Colonic mucosa (tissue), 4 donors: ENCODE measurements around the gene FBXW4. TPM values are rescaled to one million over a fixed set of nuclear protein-coding genes. Genes with fewer than 3 reads are reported as not detected.

Experiments used
- DNase-seq: peaks from one replicate; pipeline ENCODE4 v3.0.0-alpha.2; 2020
- H3K27ac ChIP-seq: fragments of 200-600 bp; one replicate; pipeline ENCODE4 v1.8.0; 2021
- H3K27me3 ChIP-seq: fragments of 200-600 bp; one replicate; pipeline ENCODE4 v1.8.0; 2021
- H3K36me3 ChIP-seq: fragments of 200-600 bp; one replicate; pipeline ENCODE4 v1.8.0; 2021
- H3K4me1 ChIP-seq: fragments of 200-600 bp; one replicate; pipeline ENCODE4 v1.8.0; 2021; ENCODE audit warnings: mild to moderate bottlenecking
- H3K4me3 ChIP-seq: fragments of 200-600 bp; one replicate; pipeline ENCODE4 v1.8.0; 2021
- H3K9ac ChIP-seq, 2 donors: one replicate each; pipeline ENCODE4 v1.7.0; 2013; ENCODE audit warnings: control low read depth in 2 of 2, low read depth in 2 of 2, low read length in 2 of 2
- H3K9me3 ChIP-seq: fragments of 200-600 bp; one replicate; pipeline ENCODE4 v1.8.0; 2021
- CTCF ChIP-seq: fragments of 200-600 bp; IDR thresholded peaks from one replicate; pipeline ENCODE4 v1.8.0; 2022; ENCODE audit warnings: antibody characterized with exemption, mild to moderate bottlenecking
- intact Hi-C: fragments of 100-400 bp; cut with DNase I; formaldehyde crosslinking; loops from one replicate; pipeline ENCODE4 v1.14.1; 2022
- total RNA-seq, 2 donors: library from RNA; stranded (reverse); fragmentation: NEBNext Ultra II Directional in 1 of 2; extraction: Animal tissue kit (Norgen Biotek cat#: 25700) in 1 of 2; gene quantifications; one replicate each; pipeline ENCODE4 v1.2.1, GENCODE V29; 2021
- donor health status: healthy.
- donor health status: DM: no; HTN: no; CAD: no.
- donor health status: DM: no; HTN: no; CAD: no.

FBXW4 gene
- total RNA-seq, 2 donors from 2014 or later = 42.5 to 60.7 TPM

DNA sequence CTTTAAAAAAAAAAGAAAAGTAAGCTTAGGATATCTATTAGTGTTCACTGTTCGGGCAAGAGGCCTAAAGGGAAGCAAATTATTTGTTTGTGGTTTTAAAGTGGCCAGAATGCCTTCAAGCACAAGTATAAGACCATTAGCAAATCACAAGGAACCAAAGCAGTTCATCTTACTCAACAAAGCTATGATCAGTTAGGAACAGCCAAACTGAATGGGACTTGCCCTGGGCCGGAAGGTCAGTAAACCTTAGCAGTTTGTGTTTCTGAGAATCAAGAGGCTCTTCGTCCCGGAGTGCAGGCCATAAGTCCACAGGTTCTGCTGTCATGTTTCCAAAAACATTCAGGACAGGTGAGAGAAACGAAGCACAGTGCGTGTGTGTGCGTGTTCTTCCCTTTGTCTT lies 4.5 kb downstream of the FBXW4 start:
- H3K4me3 ChIP-seq = no peak overlapping the region
- intact Hi-C loops = no loop called here
- H3K4me1 ChIP-seq = no peaks in the 10 kb centered on the region
- no peak for TF ChIP-seq CTCF
- no peaks in the 10 kb centered on the region for H3K9me3 ChIP-seq
- no peaks in the 10 kb centered on the region for H3K27me3 ChIP-seq
- no peak for DNase-seq
- H3K27ac ChIP-seq = no peak overlapping the region
- no peak overlapping the region for H3K9ac ChIP-seq
- no peaks in the 10 kb centered on the region for H3K36me3 ChIP-seq

- H3K4me1 ChIP-seq = no peaks in the 10 kb centered on the region
- H3K36me3 ChIP-seq = no peaks in the 10 kb centered on the region
- no peaks in the 10 kb centered on the region for H3K27me3 ChIP-seq
- intact Hi-C loops = no loop called here
- no peak overlapping the region for H3K27ac ChIP-seq
- no peak overlapping the region for H3K4me3 ChIP-seq
- H3K9ac ChIP-seq = no peak overlapping the region
- DNase-seq = no peak
- TF ChIP-seq CTCF = no peak
- no peaks in the 10 kb centered on the region for H3K9me3 ChIP-seq
These were observed 7.8 kb downstream of the FBXW4 start for GRCh38 chr10:101687071-101687658.

DNA sequence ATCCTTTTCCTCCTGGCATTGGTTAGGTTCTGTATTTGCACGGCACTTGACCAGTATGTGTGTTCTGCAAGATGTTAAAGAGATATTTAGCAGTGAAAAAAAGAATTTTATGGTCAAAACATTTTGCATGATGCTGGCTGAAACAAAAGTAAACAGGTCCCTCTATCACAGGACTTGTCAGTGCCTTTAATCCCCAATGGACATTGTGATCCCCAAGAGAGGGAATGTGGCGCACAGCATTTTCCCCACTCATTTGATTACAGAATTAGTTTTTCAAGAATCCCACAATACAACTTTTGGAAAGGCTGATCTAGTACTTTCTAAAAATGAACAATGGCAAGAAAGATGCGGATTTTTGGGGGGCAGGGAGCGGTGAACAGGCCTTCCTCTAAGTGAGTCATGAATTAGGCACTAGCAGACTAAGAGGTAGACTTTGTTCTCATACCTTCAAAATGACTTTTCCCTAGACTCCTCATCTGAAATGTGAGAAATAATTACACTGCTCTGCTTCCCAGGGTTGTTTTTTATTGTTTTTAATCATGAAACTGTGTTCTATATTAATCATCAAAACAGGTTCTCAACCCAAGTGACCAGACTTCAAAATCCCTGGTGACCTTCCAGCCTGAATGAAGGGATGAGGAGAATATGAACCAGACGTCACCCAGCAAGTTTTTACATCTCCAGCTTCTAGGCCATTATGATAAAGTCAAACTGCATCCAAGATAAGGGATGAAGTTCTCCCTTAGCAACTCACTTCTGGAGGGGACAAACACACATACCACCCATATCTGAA lies 8.6 kb downstream of the FBXW4 start:
- Histone ChIP-seq H3K9ac (no peak overlapping the region), H3K27ac (no peak overlapping the region), H3K4me3 (no peak overlapping the region), H3K9me3 (no peaks in the 10 kb centered on the region), H3K36me3 (no peaks in the 10 kb centered on the region), H3K27me3 (no peaks in the 10 kb centered on the region), H3K4me1 (no peaks in the 10 kb centered on the region)
- no peak for DNase-seq
- no peak for TF ChIP-seq CTCF
- intact Hi-C loops = no loop called here

GRCh38 chr10:101684782-101685181 lies 10.2 kb downstream of the FBXW4 start:
- DNase-seq = no peak
- H3K4me3 ChIP-seq = no peak overlapping the region
- no peak overlapping the region for H3K27ac ChIP-seq
- H3K4me1 ChIP-seq = no peaks in the 10 kb centered on the region
- H3K9ac ChIP-seq = no peak overlapping the region
- H3K27me3 ChIP-seq = no peaks in the 10 kb centered on the region
- intact Hi-C loops = no loop called here
- TF ChIP-seq CTCF = no peak
- H3K36me3 ChIP-seq = no peaks in the 10 kb centered on the region
- H3K9me3 ChIP-seq = no peaks in the 10 kb centered on the region

DNA sequence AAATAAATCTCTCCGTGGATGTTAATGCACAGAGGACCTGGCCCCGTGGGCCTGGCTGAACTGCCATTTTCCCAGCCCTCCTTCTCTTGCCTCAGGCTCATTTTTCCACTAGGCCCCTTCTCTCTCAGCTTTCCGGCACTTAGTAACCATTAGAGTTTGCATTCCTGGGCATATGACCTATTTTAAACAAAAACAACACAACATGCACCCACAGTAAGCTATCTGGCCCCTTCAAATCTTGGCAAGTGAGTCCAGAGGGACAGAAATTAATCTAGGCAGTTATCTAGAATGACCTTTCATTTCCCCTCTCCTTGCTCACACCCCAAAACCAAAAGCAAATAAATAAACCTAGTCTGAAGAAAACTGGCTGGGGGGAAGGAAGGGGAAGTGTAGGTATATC lies 11.7 kb downstream of the FBXW4 start:
- DNase-seq = no peak
- intact Hi-C loops = no loop called here
- Histone ChIP-seq H3K4me1 (no peaks in the 10 kb centered on the region), H3K27me3 (no peaks in the 10 kb centered on the region), H3K36me3 (no peaks in the 10 kb centered on the region), H3K9me3 (no peaks in the 10 kb centered on the region), H3K4me3 (no peak overlapping the region), H3K27ac (no peak overlapping the region), H3K9ac (no peak overlapping the region)
- no peak for TF ChIP-seq CTCF
